Mucosa of rectum (tissue), 2 donors: Measurements from ENCODE around the gene PFKFB4.

Experiments used
- H3K27ac ChIP-seq, 2 donors: one replicate each; pipeline ENCODE4 v1.7.0; 2013; ENCODE audit warnings: inconsistent platforms in 2 of 2, low read depth in 2 of 2, low read length in 2 of 2
- H3K27me3 ChIP-seq, 2 donors: one replicate each; pipeline ENCODE4 v1.7.0; 2013; ENCODE audit warnings: low read length in 2 of 2; ENCODE audit not compliant: control insufficient read depth in 2 of 2, insufficient read depth in 2 of 2
- H3K36me3 ChIP-seq, 2 donors: one replicate each; pipeline ENCODE4 v1.7.0; 2013; ENCODE audit warnings: low read length in 2 of 2; ENCODE audit not compliant: control insufficient read depth in 2 of 2, insufficient read depth in 2 of 2
- H3K4me1 ChIP-seq, 2 donors: one replicate each; pipeline ENCODE4 v1.7.0; 2013; ENCODE audit warnings: low read length in 2 of 2, mild to moderate bottlenecking in 1 of 2; ENCODE audit not compliant: control insufficient read depth in 2 of 2, insufficient read depth in 2 of 2
- H3K4me3 ChIP-seq, 2 donors: one replicate each; pipeline ENCODE4 v1.7.0; 2013; ENCODE audit warnings: low read length in 2 of 2
- H3K9ac ChIP-seq, 2 donors: one replicate each; pipeline ENCODE4 v1.7.0; 2013; ENCODE audit warnings: low read length in 2 of 2, low read depth in 1 of 2, mild to moderate bottlenecking in 1 of 2
- H3K9me3 ChIP-seq, 2 donors: one replicate each; pipeline ENCODE4 v1.7.0; 2013; ENCODE audit warnings: low read length in 2 of 2; ENCODE audit not compliant: control insufficient read depth in 2 of 2
- donor health status: healthy.
- donor health status: Normal muscosa, but diverticular disease.

The PFKFB4 gene

DNA sequence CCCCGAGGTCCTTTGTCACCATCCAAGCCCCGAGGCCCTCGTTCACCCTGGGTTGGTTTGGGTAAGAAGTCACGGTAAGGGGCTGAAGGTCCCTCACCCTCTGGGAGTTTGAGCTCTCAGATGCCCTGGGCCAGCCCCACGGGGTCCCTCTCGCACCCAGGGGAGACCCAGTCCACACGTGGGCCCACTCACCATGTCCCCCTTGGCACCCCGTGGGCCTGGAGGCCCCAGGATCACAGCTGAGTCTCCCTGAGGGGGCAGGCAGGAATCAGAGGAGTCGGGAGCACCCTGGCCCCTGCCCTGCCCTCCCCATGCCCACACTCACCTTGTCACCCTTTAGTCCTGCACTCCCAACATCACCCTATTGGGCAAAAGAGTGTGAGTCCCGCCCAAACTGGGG is 12.8 kb upstream of the PFKFB4 start:
- Histone ChIP-seq H3K4me3 (no peak overlapping the region), H3K9me3 (no peaks in the 10 kb centered on the region), H3K27me3 (no peaks in the 10 kb centered on the region), H3K9ac (no peak overlapping the region), H3K36me3 (no peaks in the 10 kb centered on the region), H3K27ac (no peak overlapping the region), H3K4me1 (no peaks in the 10 kb centered on the region)

DNA sequence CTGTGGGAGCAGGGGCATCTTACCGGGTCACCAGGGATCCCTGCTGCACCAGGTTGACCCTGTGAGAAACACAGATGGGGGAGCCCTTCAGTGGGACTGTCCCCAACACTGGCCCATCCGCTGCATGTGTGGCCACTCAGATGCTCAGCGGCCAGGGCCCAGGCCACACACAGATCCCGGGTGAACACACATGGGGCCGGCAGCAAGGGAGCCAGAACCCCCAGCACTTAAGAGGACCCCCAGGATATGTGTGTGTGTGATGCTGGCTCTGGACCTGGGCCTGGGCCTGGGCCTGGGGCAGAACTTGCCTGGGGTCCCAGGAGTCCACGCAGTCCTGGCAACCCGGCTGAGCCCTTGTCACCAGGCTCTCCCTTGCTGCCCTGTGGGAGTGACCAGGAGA is 11.9 kb upstream of the PFKFB4 start:
- H3K4me1 ChIP-seq: no peaks in the 10 kb centered on the region
- no peak overlapping the region for H3K9ac ChIP-seq
- H3K9me3 ChIP-seq: no peaks in the 10 kb centered on the region
- H3K36me3 ChIP-seq: no peaks in the 10 kb centered on the region
- no peaks in the 10 kb centered on the region for H3K27me3 ChIP-seq
- H3K27ac ChIP-seq: no peak overlapping the region
- H3K4me3 ChIP-seq: no peak overlapping the region

DNA sequence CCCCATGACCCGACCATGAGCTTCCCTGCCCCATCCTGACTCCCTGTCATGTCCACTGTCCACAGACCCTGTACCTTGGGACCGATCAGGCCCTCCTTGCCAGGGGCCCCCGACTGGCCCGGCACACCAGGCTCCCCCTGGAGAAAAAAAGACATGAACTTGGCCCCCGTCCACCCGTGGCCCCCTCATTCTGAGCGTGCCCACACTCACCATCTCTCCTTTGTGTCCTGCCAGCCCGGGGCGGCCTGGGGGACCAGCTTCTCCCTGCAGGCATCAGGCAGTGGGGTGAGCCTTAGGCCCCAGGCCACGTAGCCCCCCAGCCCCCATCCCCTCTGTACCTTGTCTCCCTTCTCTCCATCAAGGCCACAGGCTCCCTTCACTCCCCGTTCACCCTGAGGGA is 10.9 kb upstream of the PFKFB4 start:
- Histone ChIP-seq H3K9ac (no peak overlapping the region), H3K36me3 (no peaks in the 10 kb centered on the region), H3K9me3 (no peaks in the 10 kb centered on the region), H3K27me3 (no peaks in the 10 kb centered on the region), H3K27ac (no peak overlapping the region), H3K4me3 (no peak overlapping the region), H3K4me1 (no peaks in the 10 kb centered on the region)

DNA sequence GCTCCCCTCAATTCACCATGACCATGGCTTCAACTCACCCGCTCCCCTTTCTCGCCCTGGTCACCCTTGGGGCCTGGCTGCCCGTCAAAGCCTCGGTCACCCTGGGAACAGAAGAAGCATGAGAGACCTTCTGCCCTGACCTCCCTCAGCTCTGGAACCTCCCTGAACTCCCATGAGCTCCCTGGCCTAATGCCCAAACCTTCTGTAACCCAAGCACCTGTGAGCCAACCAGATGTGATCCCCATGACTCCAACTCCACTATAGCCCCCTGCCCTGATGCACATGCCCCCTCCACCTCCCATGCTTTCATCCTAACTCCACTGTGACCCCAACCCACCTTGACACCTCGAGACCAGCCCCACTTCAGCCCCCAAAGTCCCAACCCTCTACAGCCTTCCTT is 10.5 kb upstream of the PFKFB4 start:
- Histone ChIP-seq H3K4me3 (no peak overlapping the region), H3K27ac (no peak overlapping the region), H3K9me3 (no peaks in the 10 kb centered on the region), H3K9ac (no peak overlapping the region), H3K27me3 (no peaks in the 10 kb centered on the region), H3K4me1 (no peaks in the 10 kb centered on the region), H3K36me3 (no peaks in the 10 kb centered on the region)

DNA sequence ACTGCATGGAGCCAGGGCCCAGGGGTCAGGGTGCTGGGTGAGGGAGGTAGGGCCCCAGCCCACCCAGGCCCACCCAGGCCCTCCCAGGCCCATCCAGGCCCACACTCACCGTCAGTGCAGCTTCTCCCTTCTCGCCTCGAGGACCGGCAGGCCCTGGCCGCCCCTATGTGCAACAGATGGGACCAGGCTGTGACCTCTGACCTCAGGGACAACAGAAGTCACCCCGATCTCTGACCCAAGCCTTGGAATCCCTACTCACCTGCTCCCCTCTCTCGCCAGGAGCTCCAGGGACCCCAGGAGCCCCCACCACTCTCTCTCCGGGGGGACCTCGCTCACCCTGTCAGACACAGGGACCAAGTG is 9.8 kb upstream of the PFKFB4 start:
- H3K9me3 ChIP-seq: no peaks in the 10 kb centered on the region
- H3K27me3 ChIP-seq: no peaks in the 10 kb centered on the region
- H3K27ac ChIP-seq: no peak overlapping the region

DNA sequence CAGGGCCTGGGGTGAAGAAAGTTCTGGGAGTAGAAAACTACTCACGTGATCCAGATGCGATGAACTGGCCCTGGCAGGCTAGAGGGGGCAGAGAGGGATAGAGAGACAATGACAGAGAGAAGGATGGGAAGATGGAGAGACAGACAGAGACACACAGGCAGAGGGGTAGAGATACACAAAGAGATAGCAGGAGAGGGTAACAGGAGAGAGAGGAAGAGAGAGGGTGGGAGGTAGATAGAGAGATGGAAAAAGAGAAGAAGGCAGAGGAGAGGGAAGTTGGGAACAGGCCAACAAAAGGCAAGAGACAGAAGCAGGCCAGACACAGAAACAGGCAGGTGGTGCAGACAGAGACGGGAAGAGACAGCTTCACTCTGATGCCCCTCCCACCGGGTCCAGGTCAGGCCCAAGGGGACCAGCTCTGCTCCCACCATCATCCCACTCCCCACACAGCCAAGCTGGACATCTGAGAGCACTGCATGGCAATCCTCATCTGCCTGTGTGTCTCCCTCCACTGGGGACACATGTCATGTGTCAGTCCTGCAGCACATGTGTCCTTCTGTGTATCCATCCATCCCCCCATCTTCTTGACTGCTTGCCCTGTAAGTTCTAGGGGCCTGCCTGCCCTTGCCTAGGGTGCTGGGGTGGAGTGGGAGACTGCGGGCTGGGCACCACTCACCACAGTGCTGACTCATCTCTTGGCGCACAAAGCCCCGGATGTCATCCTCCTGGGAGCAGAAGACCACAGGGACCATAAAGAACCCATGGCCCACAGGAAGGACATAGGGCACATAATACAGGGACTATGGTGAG is 9.2 kb upstream of the PFKFB4 start:
- Histone ChIP-seq H3K4me1 (no peaks in the 10 kb centered on the region), H3K27ac (no peak overlapping the region), H3K4me3 (no peak overlapping the region), H3K9ac (no peak overlapping the region), H3K9me3 (no peaks in the 10 kb centered on the region), H3K36me3 (no peaks in the 10 kb centered on the region), H3K27me3 (no peaks in the 10 kb centered on the region)

More for the DNA sequence above, 9.8 kb upstream of the PFKFB4 start:
- H3K9ac ChIP-seq: no peak overlapping the region
- no peaks in the 10 kb centered on the region for H3K36me3 ChIP-seq
- H3K4me1 ChIP-seq: no peaks in the 10 kb centered on the region
- no peak overlapping the region for H3K4me3 ChIP-seq

DNA sequence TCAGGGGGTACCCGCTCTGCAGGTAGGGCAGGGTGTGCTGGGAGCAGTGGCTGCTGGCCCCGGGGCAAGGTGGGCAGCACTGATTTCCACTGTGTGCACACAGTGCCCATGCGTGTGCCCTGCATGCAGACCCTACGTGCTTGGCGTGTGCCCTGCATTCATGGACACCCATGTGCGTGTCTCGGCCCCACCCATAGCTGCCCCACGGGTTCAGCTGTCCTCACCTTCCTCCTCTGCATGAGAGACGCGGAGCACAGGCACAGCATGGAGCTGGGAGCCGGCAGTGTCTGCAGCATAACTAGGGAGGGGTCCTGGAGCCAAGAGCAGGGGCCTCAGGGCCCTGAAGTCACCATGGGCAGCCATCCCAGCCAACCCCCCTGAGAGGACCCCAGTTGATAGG is 8.6 kb upstream of the PFKFB4 start:
- no peaks in the 10 kb centered on the region for H3K27me3 ChIP-seq
- H3K9me3 ChIP-seq: no peaks in the 10 kb centered on the region
- H3K9ac ChIP-seq: no peak overlapping the region
- H3K4me1 ChIP-seq: peaks cover 0 to 3% of the 10 kb centered on the region in 2 donors
- no peak overlapping the region for H3K27ac ChIP-seq
- no peak overlapping the region for H3K4me3 ChIP-seq
- H3K36me3 ChIP-seq: no peaks in the 10 kb centered on the region

DNA sequence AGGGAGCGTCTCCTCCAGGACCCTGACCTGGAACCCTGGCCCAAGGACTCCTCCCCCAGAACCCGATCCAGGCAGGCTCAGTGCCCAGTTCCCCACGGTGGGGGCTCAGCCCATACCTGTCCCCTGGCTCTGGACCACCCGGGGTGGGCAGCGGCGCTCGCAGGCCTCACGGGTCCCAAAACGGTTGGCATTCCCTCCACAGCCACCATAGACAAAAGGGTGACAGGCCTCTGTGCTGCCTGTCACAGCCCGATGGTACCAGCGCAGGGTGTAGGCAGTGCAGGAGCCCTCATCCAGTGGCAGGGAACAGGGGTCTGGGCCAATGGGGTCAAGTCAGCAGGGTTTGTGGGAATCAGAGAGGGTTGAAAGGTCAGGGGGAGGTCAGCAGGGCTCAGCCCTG is 8.1 kb upstream of the PFKFB4 start:
- Histone ChIP-seq H3K4me3 (no peak overlapping the region), H3K4me1 (peaks cover 0 to 6% of the 10 kb centered on the region in 2 donors), H3K27me3 (no peaks in the 10 kb centered on the region), H3K9ac (no peak overlapping the region), H3K27ac (no peak overlapping the region), H3K36me3 (no peaks in the 10 kb centered on the region), H3K9me3 (no peaks in the 10 kb centered on the region)

DNA sequence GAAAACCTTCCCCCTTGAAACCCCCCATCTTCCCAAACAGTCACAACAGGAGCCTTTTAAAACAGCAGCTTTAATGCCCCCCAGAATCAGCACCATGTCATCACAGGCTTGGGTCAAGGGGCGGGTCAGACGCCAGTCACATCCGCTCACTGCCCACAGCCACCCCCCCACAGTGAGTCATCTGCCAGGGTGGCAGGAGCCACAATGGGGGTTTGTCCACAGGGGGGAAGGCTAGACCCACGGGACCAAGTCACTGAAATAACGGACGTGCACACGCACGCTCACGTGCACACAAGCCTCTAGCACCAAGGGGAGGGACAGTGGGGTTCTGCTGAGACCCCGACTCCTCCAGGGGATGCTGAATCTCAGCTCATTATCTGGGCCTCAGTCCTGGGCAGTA is 7.4 kb upstream of the PFKFB4 start:
- peaks cover 3 to 6% of the 10 kb centered on the region in 2 donors for H3K4me1 ChIP-seq
- no peak overlapping the region for H3K4me3 ChIP-seq
- no peaks in the 10 kb centered on the region for H3K9me3 ChIP-seq
- no peaks in the 10 kb centered on the region for H3K27me3 ChIP-seq
- H3K27ac ChIP-seq: no peak overlapping the region
- no peaks in the 10 kb centered on the region for H3K36me3 ChIP-seq
- H3K9ac ChIP-seq: no peak overlapping the region

DNA sequence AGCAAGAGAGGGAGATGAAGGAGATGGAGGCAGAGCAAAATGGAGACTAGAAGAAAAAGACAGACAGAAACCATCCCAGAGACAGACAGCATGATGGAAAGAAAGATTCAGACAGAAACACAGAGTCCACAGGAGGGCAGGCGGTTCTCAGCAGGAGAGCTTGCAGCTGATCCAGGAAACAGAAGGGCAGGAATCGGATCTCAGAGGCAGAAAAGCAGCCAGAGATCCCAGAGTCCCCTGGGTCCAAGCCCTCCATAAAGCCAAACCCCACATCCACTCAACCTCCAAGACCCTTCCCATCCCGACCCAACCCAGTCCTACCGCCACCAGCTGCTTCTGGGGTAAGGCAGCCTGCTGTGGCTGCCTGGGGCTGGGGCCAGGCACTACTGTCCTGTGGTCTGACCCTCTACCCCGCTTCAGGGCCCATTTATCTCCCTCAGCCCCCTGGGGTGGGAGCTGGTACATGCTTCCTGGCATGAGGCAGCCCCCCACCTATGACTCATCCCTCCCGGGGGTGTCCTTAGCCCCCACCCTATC is 6.8 kb upstream of the PFKFB4 start, which contains the start of gene UCN2:
UCN2 (minus strand) TSS at position 400 of the 537 bp plus-strand sequence. CDS start 657 bp downstream, outside the sequence.
- Histone ChIP-seq H3K9ac (no peak within 1 kb of the TSS), H3K27ac (no peak within 1 kb of the TSS), H3K27me3 (no peaks in the 10 kb centered on the region), H3K4me1 (peaks cover 3 to 9% of the 10 kb centered on the region in 2 donors), H3K9me3 (no peaks in the 10 kb centered on the region), H3K4me3 (no peak within 1 kb of the TSS), H3K36me3 (no peaks in the 10 kb centered on the region)
